ENCODE measurements around the gene ARX. TPM values are rescaled to one million over a fixed set of nuclear protein-coding genes. Genes with fewer than 3 reads are reported as not detected.

The ARX gene
- total RNA-seq, 1 donor from 2014 or later: not detected

DNA sequence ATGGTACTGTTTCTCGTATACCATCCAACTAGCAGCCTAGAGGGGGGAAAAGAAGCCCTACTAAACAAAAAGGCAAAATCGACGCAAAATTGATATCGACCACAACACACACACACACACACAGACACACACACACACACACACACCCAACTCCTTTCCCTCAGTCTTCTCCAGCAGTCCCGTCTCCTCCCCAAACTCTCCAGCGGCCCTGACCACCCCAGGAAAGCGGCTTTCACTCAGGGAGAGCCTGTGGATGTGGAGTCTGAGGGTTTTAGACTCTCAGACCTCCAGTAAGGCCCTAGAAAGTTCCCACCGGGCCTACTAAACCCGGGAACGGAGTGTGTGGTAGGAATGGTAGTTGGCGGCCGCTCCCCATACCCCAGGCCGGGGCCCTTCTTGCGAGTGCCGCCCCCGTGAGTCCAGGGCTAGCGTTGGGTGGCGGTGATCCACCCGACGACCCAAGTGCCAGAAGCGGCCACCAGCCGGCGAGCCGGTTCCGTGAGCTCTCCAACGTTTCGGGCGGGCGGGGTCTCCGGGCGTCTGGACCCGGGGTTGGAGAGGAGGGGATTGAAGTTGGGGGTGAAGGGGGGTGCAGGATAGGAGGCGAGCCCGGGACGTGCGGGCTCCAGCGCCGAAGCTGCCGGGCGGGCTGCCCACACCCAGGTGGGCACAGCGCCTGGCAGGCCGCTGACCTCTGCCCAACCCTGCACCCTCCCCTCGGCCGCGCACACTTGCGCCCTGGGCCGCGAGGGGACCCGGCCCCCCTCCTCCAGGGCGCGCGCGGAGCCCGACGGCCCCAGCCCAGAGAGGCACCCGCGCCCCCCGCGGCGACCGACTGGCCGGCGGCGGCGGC, 13.7 kb downstream of the ARX start:
- DNase-seq (ENCODE audit: low spot score): no peak

GRCh38 chrX:24999511-24999910, 16.3 kb downstream of the ARX start:
- DNase-seq (ENCODE audit: low spot score): no peak

DNA sequence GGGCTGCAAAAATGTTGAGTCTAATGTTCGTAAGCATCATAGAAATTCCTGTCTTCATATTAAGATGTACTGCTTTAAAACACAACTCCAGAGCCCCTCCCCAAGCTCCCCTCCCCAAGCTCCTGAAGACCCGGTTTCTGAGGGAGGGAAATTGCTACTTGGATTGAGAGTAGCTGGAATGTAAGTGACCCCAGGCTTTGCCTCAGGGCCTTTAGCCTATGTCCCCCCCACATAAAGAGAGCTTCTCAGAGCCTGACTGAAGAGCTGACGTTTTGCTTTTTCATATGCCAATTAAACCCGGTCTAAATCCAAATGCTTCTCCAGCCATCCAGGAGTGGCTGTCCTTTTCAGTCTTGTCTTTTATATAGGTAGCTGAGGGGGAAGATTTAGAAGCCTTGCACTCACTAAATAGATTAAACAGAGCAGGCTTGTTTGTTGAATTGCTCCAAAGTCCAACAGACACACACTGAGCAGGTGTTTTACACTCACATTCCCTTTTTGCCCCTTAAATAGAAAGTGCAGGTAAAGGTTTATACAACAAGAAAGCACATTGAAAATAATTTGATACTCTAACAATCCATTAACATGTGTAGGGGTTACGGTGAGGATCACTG, 19.6 kb downstream of the ARX start:
- no peak for DNase-seq (ENCODE audit: low spot score)

DNA sequence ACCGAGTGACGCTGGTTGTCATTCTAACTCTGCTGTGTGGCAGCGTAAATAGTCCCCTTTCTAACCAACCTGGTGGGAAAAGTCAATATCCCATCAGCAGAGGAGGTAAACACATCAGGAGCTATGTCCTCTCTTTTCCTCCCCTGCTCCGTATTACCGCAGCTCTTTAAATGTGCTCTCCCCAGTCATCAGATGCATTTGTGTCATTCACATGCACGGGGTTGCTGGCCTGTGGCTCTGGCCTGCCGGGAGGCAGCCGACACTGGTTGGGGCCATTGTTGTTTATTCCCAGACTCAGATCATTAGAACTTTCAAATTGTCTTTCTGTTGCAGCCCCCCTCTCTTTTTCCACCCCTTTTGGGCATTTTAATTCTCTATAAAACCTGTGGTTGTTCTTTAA, 21.9 kb downstream of the ARX start:
- DNase-seq (ENCODE audit: low spot score): no peak

GRCh38 chrX:24990535-24990934, 25.2 kb downstream of the ARX start:
- no peak for DNase-seq (ENCODE audit: low spot score)

DNA sequence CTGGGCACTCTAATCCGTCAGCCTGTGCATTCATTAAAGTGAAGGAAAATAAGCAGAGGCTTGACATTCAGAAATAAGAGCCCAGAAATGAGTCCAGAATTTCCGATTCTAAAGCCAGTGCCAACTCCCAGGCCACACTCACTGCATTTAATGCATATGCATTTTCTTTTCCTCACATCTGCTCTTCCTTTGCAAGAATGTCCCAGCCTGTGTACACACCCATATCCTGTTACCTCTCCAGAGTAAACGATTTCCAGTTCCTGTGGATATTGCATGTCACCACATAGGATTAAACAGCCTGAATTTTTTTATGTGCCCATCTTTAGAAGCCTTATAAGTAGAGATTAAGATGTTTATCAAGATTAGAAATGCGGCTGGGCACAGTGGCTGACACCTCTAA, 27.5 kb downstream of the ARX start:
- no peak for DNase-seq (ENCODE audit: low spot score)

DNA sequence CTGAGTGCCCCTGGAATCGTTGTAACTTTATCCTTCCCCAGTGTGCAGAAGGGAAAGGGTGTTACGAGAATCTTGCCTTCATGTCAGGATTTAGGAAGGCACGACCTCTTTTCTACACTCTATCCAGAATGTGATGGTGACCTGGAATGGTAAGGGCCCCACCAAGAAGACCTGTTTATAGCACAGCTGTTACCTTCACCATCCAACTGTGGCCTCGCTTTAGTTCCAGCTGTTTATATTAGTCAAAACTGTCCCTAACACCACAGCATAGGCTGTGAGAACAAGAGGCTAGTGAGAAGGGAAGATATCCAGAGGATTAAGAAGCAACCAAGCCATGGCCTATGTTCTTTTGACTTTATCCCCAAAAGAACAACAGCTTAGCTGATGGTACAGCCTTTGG, 28.0 kb downstream of the ARX start:
- no peak for DNase-seq (ENCODE audit: low spot score)

- no peak for DNase-seq (ENCODE audit: low spot score)
These were observed 30.6 kb downstream of the ARX start for GRCh38 chrX:24985120-24985519.

- no peak for DNase-seq (ENCODE audit: low spot score)
These were observed 31.8 kb downstream of the ARX start for GRCh38 chrX:24983931-24984330.

- no peak for DNase-seq (ENCODE audit: low spot score)
These were observed 33.3 kb downstream of the ARX start for GRCh38 chrX:24982306-24982965.

DNA sequence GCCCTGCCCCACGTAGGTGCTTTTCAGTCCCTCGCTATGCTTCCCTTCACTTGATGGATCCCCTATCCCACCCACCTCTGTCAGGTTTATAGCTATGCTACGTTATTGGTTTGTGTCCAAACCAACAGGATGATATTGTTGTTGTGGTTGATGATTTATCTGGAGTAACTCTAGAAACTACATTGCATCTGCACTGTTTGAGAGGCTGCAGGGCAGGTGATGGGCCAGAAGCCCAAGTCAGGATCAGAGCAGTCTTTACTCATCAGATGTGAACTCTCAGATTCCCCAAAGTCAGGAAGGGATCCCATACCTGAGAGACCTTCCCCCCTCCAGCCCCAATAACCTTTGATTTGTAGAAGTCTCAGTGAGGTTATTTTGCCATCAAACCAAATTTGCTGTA, 34.7 kb downstream of the ARX start:
- no peak for DNase-seq (ENCODE audit: low spot score)

DNA sequence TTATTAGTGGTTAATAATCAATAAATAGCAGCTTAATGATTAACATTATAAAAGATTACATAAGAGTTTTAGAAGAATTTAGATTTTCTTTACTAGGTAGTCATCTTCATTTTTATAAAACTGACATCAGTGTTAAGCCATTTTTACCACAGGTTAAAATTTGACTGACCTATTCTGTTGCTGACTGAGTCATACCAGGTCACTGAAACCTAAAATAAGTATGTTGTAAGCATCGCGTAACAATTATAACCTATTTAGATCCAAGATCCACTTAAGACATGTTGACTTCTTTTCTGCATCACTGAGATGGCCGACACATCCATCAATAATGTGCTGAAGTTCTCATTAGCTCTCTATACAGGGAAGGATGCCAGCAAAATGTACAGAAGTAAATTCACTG, 36.7 kb downstream of the ARX start:
- no peak for DNase-seq (ENCODE audit: low spot score)

DNA sequence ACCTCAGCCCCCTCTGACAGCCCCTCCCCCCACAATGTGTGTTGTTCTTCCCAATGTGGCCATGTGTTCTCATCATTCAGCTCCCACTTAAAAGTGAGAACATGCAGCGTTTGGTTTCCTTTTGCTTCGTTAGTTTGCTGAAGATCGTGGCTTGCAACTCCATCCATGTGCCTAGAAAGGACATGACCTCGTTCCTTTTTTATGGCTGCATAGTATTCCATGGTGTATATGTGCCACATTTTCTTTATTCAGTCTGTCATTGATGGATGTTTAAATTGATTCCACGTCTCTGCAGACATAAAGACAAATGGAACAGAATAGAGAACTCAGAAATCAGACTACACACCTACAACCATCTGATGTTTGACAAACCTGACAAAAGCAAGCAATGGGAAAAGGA, 46.0 kb downstream of the ARX start:
- no peak for DNase-seq (ENCODE audit: low spot score)

GRCh38 chrX:24965372-24965771, 50.4 kb downstream of the ARX start:
- no peak for DNase-seq (ENCODE audit: low spot score)

- DNase-seq (ENCODE audit: low spot score): no peak
These were observed 51.9 kb downstream of the ARX start for GRCh38 chrX:24963823-24964222.

DNA sequence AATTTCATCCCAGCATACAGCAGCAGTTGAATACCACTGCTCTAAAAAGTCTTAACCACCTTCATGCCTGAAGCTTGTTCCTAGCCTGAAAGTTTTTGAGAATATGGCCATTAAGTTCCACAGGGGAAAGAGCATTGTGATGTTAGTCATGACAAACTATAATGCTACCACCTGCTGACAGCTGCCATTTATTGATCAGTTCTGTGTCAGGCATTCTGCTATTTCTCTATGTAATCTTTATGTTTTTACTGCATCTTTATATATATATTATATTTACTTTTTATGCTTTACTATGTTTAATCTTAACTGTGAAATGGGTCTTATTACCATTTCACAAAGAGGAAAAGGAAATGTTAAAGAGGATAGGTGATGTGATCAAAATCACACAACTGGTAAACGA, 54.0 kb downstream of the ARX start:
- DNase-seq (ENCODE audit: low spot score): no peak

DNA sequence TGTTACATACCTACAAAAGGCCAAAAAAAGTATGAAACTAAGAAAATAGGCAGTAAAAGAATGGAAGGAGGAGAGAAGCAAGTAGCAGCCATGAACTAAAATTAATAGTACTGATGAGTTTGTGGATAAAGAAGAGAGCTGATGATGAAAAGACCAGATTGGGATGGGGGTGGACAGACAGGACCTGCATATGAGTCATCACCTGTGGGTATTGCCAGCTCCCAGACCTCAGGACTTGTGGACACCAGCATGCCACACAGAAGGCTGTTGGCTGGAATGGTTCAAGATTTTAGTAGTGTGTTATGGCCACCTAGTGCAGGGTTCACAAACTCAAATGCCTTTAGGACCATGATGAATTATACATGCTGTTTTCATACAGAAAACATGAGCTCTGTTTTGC, 58.9 kb downstream of the ARX start:
- DNase-seq (ENCODE audit: low spot score): no peak

- no peak for DNase-seq (ENCODE audit: low spot score)
These were observed 60.3 kb downstream of the ARX start for GRCh38 chrX:24955372-24955930.

DNA sequence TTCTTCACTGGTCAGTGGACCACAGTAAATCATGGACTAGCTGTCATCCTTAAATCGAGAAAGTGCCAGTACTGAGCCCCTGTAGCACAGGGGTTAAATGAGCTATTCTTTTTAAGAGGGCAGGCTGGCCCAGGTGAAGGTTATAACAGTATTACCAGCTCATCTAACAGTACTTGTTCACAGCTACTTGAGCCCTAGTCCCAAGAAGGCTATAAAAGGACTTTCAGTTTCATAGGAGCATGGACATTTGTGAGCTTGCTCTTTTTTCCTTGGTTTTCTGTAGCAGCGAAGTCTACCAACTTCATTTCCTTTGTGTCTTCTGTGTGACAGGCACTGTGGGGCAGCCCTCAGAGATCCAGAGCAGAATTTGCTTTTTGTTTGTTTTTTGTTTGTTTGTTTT, 61.0 kb downstream of the ARX start:
- DNase-seq (ENCODE audit: low spot score): no peak

All from mucosa of gallbladder (tissue), 1 donor.